PC-9 (cell line): ENCODE data around the gene PRDM16.

Source experiments
- EZH2 ChIP-seq: fragments of 200-600 bp; sonication (generic); IDR thresholded peaks from 2 replicates; pipeline ENCODE4 v1.8.0; 2017; ENCODE audit warnings: antibody characterized with exemption, low read depth
- TF ChIP-seq, protein P1 (sequence below): fragments of 200-600 bp; sonication (generic); conservative IDR thresholded peaks from 2 replicates; pipeline ENCODE4 v1.6.1; 2017; ENCODE audit warnings: mixed run types, antibody characterized with exemption, mild to moderate bottlenecking, moderate library complexity

DNA sequence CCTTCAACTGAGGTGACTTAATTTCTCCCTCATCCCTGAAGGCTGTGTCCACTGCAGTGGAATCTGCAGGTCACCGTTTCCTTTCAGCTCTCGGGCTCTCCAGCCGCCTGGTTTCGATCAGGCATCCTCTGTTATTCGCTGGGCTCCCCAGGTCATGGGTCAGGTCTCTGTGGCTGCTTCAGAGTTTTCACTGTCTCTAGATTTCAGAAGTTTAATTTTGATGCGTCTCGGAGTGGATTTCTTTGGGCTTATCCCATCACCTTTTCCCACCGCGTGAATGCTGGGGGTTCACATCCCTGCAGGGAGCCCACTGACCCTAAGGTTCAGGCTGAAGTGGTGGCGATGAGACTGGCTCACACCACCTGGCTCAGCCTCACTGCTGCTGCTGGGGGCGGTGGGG lies 44.4 kb upstream of the PRDM16 start:
- TF ChIP-seq, protein P1, sequence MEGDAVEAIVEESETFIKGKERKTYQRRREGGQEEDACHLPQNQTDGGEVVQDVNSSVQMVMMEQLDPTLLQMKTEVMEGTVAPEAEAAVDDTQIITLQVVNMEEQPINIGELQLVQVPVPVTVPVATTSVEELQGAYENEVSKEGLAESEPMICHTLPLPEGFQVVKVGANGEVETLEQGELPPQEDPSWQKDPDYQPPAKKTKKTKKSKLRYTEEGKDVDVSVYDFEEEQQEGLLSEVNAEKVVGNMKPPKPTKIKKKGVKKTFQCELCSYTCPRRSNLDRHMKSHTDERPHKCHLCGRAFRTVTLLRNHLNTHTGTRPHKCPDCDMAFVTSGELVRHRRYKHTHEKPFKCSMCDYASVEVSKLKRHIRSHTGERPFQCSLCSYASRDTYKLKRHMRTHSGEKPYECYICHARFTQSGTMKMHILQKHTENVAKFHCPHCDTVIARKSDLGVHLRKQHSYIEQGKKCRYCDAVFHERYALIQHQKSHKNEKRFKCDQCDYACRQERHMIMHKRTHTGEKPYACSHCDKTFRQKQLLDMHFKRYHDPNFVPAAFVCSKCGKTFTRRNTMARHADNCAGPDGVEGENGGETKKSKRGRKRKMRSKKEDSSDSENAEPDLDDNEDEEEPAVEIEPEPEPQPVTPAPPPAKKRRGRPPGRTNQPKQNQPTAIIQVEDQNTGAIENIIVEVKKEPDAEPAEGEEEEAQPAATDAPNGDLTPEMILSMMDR: no peak
- TF ChIP-seq EZH2: no peak
